H1 (cell line): Measurements from ENCODE around the gene PDE6D. TPM values are rescaled to one million over a fixed set of nuclear protein-coding genes. Genes with fewer than 3 reads are reported as not detected.
A peak's percentile ranks its signal among the peaks of the same experiment; 100 is the strongest.

Experiments
- CTCF ChIA-PET: fragments of 300-600 bp; sonication (Branson Sonifier 250); formaldehyde crosslinking; loops from one replicate; lab custom pipeline; 2021; ENCODE audit not compliant: partially characterized antibody; lab: Charles Lee
- POLR2A ChIA-PET: fragments of 300-600 bp; sonication (Branson Sonifier 250); formaldehyde crosslinking; loops from one replicate; lab custom pipeline; 2021; ENCODE audit warnings: inconsistent platforms; ENCODE audit not compliant: partially characterized antibody; lab: Charles Lee
- DNase-seq, 2 experiments: peaks; one replicate each; pipeline versions ENCODE4 v3.0.0 to v3.0.0-alpha.2; 2010 to 2022; ENCODE audit warnings: low spot score in 2 of 2, low read depth in 1 of 2, mixed read lengths in 1 of 2
- FAIRE-seq: peaks from 2 replicates; lab custom pipeline; 2011; peaks lifted over from hg19 to GRCh38; lab: Jason Lieb, UNC
- H2AFZ ChIP-seq: 2 replicates; pipeline ENCODE4 v1.8.1; 2012; ENCODE audit warnings: low read length, inconsistent platforms
- H2AK5ac ChIP-seq: 2 replicates; pipeline ENCODE4 v1.6.1; 2013; ENCODE audit warnings: low read depth, low read length
- H2BK120ac ChIP-seq: replicated peaks from 2 replicates; pipeline ENCODE3; 2013; ENCODE audit warnings: low read depth, low read length, inconsistent platforms
- H2BK12ac ChIP-seq: 2 replicates; pipeline ENCODE4 v1.6.1; 2013; ENCODE audit warnings: low read depth, low read length
- H2BK15ac ChIP-seq: 2 replicates; pipeline ENCODE4 v1.6.1; 2013; ENCODE audit warnings: low read length
- H2BK20ac ChIP-seq: 2 replicates; pipeline ENCODE4 v1.6.1; 2013; ENCODE audit warnings: low read length
- H2BK5ac ChIP-seq: 2 replicates; pipeline ENCODE4 v1.6.1; 2013; ENCODE audit warnings: low read depth, low read length
- H3K14ac ChIP-seq: 2 replicates; pipeline ENCODE4 v1.6.1; 2013; ENCODE audit warnings: inconsistent platforms; ENCODE audit not compliant: insufficient read length
- H3K18ac ChIP-seq: 2 replicates; pipeline ENCODE4 v1.6.1; 2013; ENCODE audit warnings: low read length; ENCODE audit errors: extremely low read depth
- H3K23ac ChIP-seq: 2 replicates; pipeline ENCODE4 v1.6.1; 2013; ENCODE audit warnings: inconsistent platforms; ENCODE audit not compliant: insufficient read length
- H3K23me2 ChIP-seq: 2 replicates; pipeline ENCODE4 v1.6.1; 2013; ENCODE audit warnings: low read depth, low read length
- H3K27ac ChIP-seq: 2 replicates; pipeline ENCODE4 v1.6.1; 2011; ENCODE audit warnings: low read depth, low read length, inconsistent platforms
- H3K27me3 ChIP-seq, 4 experiments: replicated peaks in 1 of 4; 1 replicate in 1 of 4; 2 replicates in 3 of 4; pipeline versions ENCODE4 v1.6.1 to v1.8.1; 2011 to 2013; ENCODE audit warnings: low read length in 3 of 4, mild to moderate bottlenecking in 3 of 4, inconsistent platforms in 2 of 4, mixed read lengths in 2 of 4, moderate library complexity in 1 of 4; ENCODE audit not compliant: control insufficient read depth in 3 of 4, insufficient read depth in 3 of 4; ENCODE audit errors: extremely low read depth in 1 of 4
- H3K36me3 ChIP-seq, 4 experiments: 2 replicates each; pipeline versions ENCODE4 v1.6.1 to v1.8.1; 2011 to 2013; ENCODE audit warnings: mild to moderate bottlenecking in 4 of 4, low read length in 3 of 4, moderate library complexity in 2 of 4, control low read depth in 1 of 4, inconsistent platforms in 1 of 4; ENCODE audit not compliant: insufficient read depth in 4 of 4, control insufficient read depth in 2 of 4
- H3K4ac ChIP-seq: replicated peaks from 2 replicates; pipeline ENCODE3; 2013; ENCODE audit warnings: low read length, low read depth, mixed read lengths, inconsistent platforms; ENCODE audit not compliant: insufficient read length
- H3K4me1 ChIP-seq, 4 experiments: replicated peaks in 1 of 4; 1 replicate in 1 of 4; 2 replicates in 3 of 4; pipeline versions ENCODE4 v1.6.1 to v1.8.1; 2011 to 2013; ENCODE audit warnings: low read length in 3 of 4, inconsistent platforms in 2 of 4, mixed read lengths in 1 of 4; ENCODE audit not compliant: insufficient read depth in 4 of 4, control insufficient read depth in 3 of 4
- H3K4me2 ChIP-seq, 2 experiments: 2 replicates each; pipeline versions ENCODE4 v1.6.1 to v1.8.1; 2011 to 2013; ENCODE audit warnings: low read depth in 2 of 2, low read length in 2 of 2, control low read depth in 1 of 2, inconsistent platforms in 1 of 2, mild to moderate bottlenecking in 1 of 2; ENCODE audit not compliant: insufficient read depth in 1 of 2
- H3K4me3 ChIP-seq, 4 experiments: fragments of 200-600, 300-600 bp in 1 of 4; sonication (generic), shearing (Covaris generic), sonication (Bioruptor Twin) in 1 of 4; 2 replicates each; pipeline versions ENCODE4 v1.5.1 to v1.8.1; 2011 to 2016; ENCODE audit warnings: low read length in 4 of 4, low read depth in 3 of 4, control low read depth in 2 of 4, inconsistent platforms in 2 of 4, mild to moderate bottlenecking in 2 of 4, mixed read lengths in 1 of 4, moderate library complexity in 1 of 4; ENCODE audit not compliant: insufficient read depth in 2 of 4; ENCODE audit errors: extremely low read depth in 1 of 4
- H3K56ac ChIP-seq: replicated peaks from 2 replicates; pipeline ENCODE3; 2013; ENCODE audit warnings: low read depth, mild to moderate bottlenecking, mixed read lengths, low read length, inconsistent platforms; ENCODE audit not compliant: insufficient read length
- H3K79me1 ChIP-seq: 2 replicates; pipeline ENCODE4 v1.6.1; 2013; ENCODE audit warnings: low read depth, low read length, control low read depth
- H3K79me2 ChIP-seq, 2 experiments: 2 replicates each; pipeline versions ENCODE4 v1.6.1 to v1.8.1; 2012 to 2013; ENCODE audit warnings: low read length in 2 of 2, mild to moderate bottlenecking in 2 of 2, inconsistent platforms in 1 of 2; ENCODE audit not compliant: insufficient read depth in 2 of 2, control insufficient read depth in 1 of 2
- H3K9ac ChIP-seq, 4 experiments: replicated peaks in 1 of 4; 1 replicate in 1 of 4; 2 replicates in 3 of 4; pipeline versions ENCODE4 v1.6.1 to v1.8.1; 2011 to 2013; ENCODE audit warnings: low read depth in 3 of 4, low read length in 3 of 4, control low read depth in 2 of 4, mild to moderate bottlenecking in 2 of 4, moderate library complexity in 2 of 4, inconsistent platforms in 1 of 4; ENCODE audit errors: extremely low read depth in 1 of 4
- H3K9me3 ChIP-seq, 2 experiments: 2 replicates each; pipeline versions ENCODE4 v1.6.1 to v1.8.1; 2012 to 2013; ENCODE audit warnings: mild to moderate bottlenecking in 2 of 2, moderate library complexity in 2 of 2, control low read depth in 1 of 2, inconsistent platforms in 1 of 2, low read depth in 1 of 2, low read length in 1 of 2, mixed read lengths in 1 of 2; ENCODE audit not compliant: insufficient read depth in 2 of 2
- H4K20me1 ChIP-seq, 2 experiments: replicated peaks in 1 of 2; 2 replicates each; pipeline versions ENCODE3 to v1.8.1; 2011 to 2013; ENCODE audit warnings: inconsistent platforms in 2 of 2, low read length in 2 of 2, mild to moderate bottlenecking in 1 of 2; ENCODE audit not compliant: insufficient read depth in 2 of 2, control insufficient read depth in 1 of 2
- H4K5ac ChIP-seq: 2 replicates; pipeline ENCODE4 v1.6.1; 2013; ENCODE audit warnings: low read length, low read depth, mixed read lengths, inconsistent platforms; ENCODE audit not compliant: insufficient read length
- H4K8ac ChIP-seq: 2 replicates; pipeline ENCODE4 v1.8.0; 2013; ENCODE audit warnings: mild to moderate bottlenecking, moderate library complexity, low read length, inconsistent platforms; ENCODE audit not compliant: insufficient read depth; ENCODE audit errors: extremely low read depth
- H4K91ac ChIP-seq: replicated peaks from 2 replicates; pipeline ENCODE3; 2013; ENCODE audit warnings: low read length, mixed read lengths, inconsistent platforms; ENCODE audit not compliant: insufficient read length
- BCL11A ChIP-seq, 2 experiments: IDR thresholded peaks; one replicate each; pipeline ENCODE4 v1.6.1; 2011; ENCODE audit warnings: low read depth in 2 of 2, low read length in 2 of 2, mild to moderate bottlenecking in 2 of 2
- CHD1 ChIP-seq: IDR thresholded peaks from 2 replicates; pipeline ENCODE4 v1.6.1; 2012; ENCODE audit warnings: low read depth, low read length, improper control_type of control experiment
- FOSL1 ChIP-seq: IDR thresholded peaks from 2 replicates; pipeline ENCODE4 v1.6.1; 2011; ENCODE audit warnings: mild to moderate bottlenecking, low read depth, low read length, moderate library complexity; ENCODE audit not compliant: insufficient read depth
- JUND ChIP-seq: IDR thresholded peaks from 2 replicates; pipeline ENCODE4 v1.6.1; 2011; ENCODE audit warnings: mild to moderate bottlenecking, improper control_type of control experiment, low read length
- KDM1A ChIP-seq: fragments of 200-600, 300-600 bp; sonication (generic); IDR thresholded peaks from 2 replicates; pipeline ENCODE4 v1.7.1; 2016; ENCODE audit warnings: mild to moderate bottlenecking, low read length, borderline replicate concordance
- SP2 ChIP-seq: IDR thresholded peaks from 2 replicates; pipeline ENCODE4 v1.6.1; 2012; ENCODE audit warnings: mild to moderate bottlenecking, low read length, inconsistent platforms
- SRF ChIP-seq: IDR thresholded peaks from 2 replicates; pipeline ENCODE4 v1.6.1; 2011; ENCODE audit warnings: mild to moderate bottlenecking, low read depth, low read length, moderate library complexity
- TAF1 ChIP-seq: IDR thresholded peaks from 2 replicates; pipeline ENCODE4 v1.6.1; 2011; ENCODE audit warnings: mild to moderate bottlenecking, low read depth, low read length
- TAF7 ChIP-seq: optimal IDR thresholded peaks from 2 replicates; pipeline ENCODE3; 2011; ENCODE audit warnings: low read depth, mild to moderate bottlenecking, inconsistent platforms, low read length, moderate library complexity, borderline replicate concordance
- WGBS, 2 experiments: shearing (Covaris generic) in 1 of 2; methylation state at CpG; one replicate each; pipeline versions ENCODE4 v1.1.6 to v1.1.7; 2013 to 2015; ENCODE audit warnings: low lambda C conversion rate in 2 of 2, mixed read lengths in 2 of 2, inconsistent platforms in 1 of 2, low coverage in 1 of 2, missing lambda C conversion rate in 1 of 2; ENCODE audit not compliant: insufficient replicate concordance in 2 of 2, insufficient coverage in 1 of 2, insufficient read length in 1 of 2; ENCODE audit errors: extremely low coverage in 1 of 2, missing lambda C conversion rate in 1 of 2; 5-methylcytosine and 5-hydroxymethylcytosine counted together
- polyA plus RNA-seq, 7 experiments: library from polyadenylated mRNA; depleted of rRNA in 3 of 7; stranded (reverse) in 5 of 7; unstranded in 2 of 7; fragments of >200 nt in 5 of 7; fragments of 200-250 nt in 2 of 7; gene quantifications; 1 replicate in 5 of 7; 2 replicates in 1 of 7; 4 replicates in 1 of 7; pipeline versions ENCODE4 v1.2.1 to v1.2.3, GENCODE V29; 2011 to 2013; ENCODE audit warnings: missing spikeins in 2 of 7, mixed read lengths in 2 of 7
- total RNA-seq: library from RNA; stranded (reverse); fragmentation: NEBNext Ultra II Directional; extraction: Animal tissue kit (Norgen Biotek cat#: 25700); gene quantifications from 2 replicates; pipeline ENCODE4 v1.2.1, GENCODE V29; 2021
- TF ChIP-seq, protein P1 (sequence below): IDR thresholded peaks from 2 replicates; pipeline ENCODE4 v1.6.1; 2011; ENCODE audit warnings: low read depth, mild to moderate bottlenecking, low read length; ENCODE audit not compliant: insufficient read depth

Gene PDE6D
- total and polyA plus RNA-seq, 2 of the 8 experiments (the other 6 are each of a cell fraction or from before 2014, with no cell fraction given), result 33.7 to 63.9 TPM

DNA sequence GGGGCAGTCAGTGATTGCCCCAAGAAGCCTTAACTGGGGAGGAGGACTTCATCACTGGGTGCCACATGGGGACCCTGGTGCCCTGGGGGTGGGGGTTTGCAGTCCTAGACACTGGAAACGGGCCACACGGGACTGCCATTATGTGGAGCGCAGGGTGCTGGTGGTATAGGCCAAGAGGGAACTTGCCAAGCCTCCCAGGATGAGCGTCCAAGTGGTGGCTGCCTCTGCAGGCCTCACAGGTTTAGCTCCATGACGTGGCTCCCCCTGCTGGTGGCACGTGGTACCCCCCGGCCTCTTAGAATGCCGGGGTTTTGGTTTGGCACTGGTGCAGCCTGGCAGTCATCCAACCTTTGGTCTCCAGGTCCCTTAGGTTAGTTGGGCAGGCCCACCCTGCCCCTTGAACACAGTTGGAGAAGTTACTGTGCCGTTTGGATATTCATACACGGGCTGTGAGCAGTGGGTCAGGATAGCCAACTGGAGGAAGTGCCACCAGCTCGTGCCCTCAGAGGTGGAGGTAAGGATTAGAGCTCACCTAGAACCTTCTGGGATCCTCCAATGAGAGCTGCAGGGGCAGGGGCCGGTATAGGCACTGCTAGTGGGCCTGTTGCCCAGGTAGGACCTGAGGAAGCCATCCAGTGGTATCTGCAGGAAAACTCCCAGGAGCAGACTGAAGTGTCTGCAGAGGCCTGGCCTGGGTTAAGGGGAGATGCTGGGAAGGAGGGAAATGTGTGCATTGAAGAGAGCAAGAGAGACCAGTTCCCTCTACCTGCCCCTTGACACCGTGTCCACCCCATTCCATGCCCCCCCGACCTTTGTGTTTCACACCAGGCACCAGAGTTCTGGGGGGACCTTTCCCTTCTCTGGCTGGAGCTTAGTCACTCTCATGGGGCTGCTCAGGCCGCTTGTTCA is 67.1 kb downstream of the PDE6D start:
- Histone ChIP-seq H3K23ac (no peak overlapping the region), H2BK5ac (peak overlapping the region; percentile 6; the same call in 1 of the 2 replicates), H3K79me1 (no peaks in the 10 kb centered on the region), H2BK20ac (no peak overlapping the region), H3K36me3 (peaks cover 14 to 42% (median 28%) of the 10 kb centered on the region in 4 experiments), H4K20me1 (peaks cover 19 to 23% of the 10 kb centered on the region in 2 experiments), H2BK120ac (no peak overlapping the region), H4K8ac (peak overlapping the region; percentile 66; the same call in 1 of the 2 replicates), H3K27ac (peak overlapping the region; percentile 69; the same call in 1 of the 2 replicates), H3K4me1 (peaks cover 0 to 28% (median 19%) of the 10 kb centered on the region in 4 experiments; a peak in 6 of 7 replicates), H3K4me3 (no peak overlapping the region), H3K79me2 (peaks cover 32 to 41% of the 10 kb centered on the region in 2 experiments), H2BK15ac (no peak overlapping the region), H3K14ac (no peak overlapping the region), H3K4ac (no peak overlapping the region), H4K91ac (no peak overlapping the region), H2BK12ac (no peak overlapping the region), H3K9ac (peak overlapping the region in 2 of 4 experiments; percentile 14 to 29; a peak in 2 of 7 replicates), H4K5ac (no peak overlapping the region), H2AFZ (no peak overlapping the region), H2AK5ac (no peak overlapping the region), H3K56ac (no peak overlapping the region), H3K27me3 (no peaks in the 10 kb centered on the region), H3K18ac (0 out of 2 replicates have a peak overlapping the region, but pooled peaks have one; percentile 9), H3K23me2 (no peaks in the 10 kb centered on the region), H3K9me3 (no peaks in the 10 kb centered on the region), H3K4me2 (peak overlapping the region in 1 of 2 experiments; percentile 30; a peak in 2 of 4 replicates)
- FAIRE-seq (peak; percentile 52), DNase-seq (peak; percentile 76 to 97)
- POLR2A ChIA-PET, result interaction anchor here (0.6 to 22.8 kb wide), 33 partner anchors 9 to 261 kb away, joined by 3 to 1080 read pairs (median 5); partner anchors contain the start of genes COPS7B, PDE6D and PTMA
- CTCF ChIA-PET, result interaction anchor here (0.7 to 12.1 kb wide), 41 partner anchors 7 to 197 kb away, joined by 3 to 555 read pairs (median 7); partner anchors contain the start of gene COPS7B
- WGBS, 2 experiments, result 43% methylated on average over 15 of the region's 15 CpGs; no CpG with 5 or more reads in 1 of the 2 experiments
- TF ChIP-seq BCL11A (IDR thresholded peaks at IDR 0.05; ENCODE audit: low read depth in 2 of 2, low read length in 2 of 2) (peak in 1 of 2 experiments; percentile 52), FOSL1 (no peak), SRF (0 out of 2 replicates have a peak, but pooled peaks have one; percentile 7), KDM1A (no peak), JUND (no peak), SP2 (no peak), CHD1 (no peak), TAF7 (peak; percentile 80), TAF1 (peak; percentile 82)
- TF ChIP-seq, protein P1, sequence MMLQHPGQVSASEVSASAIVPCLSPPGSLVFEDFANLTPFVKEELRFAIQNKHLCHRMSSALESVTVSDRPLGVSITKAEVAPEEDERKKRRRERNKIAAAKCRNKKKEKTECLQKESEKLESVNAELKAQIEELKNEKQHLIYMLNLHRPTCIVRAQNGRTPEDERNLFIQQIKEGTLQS, result 0 out of 2 replicates have a peak, but pooled peaks have one; percentile 16
